Liver (tissue), 9 donors: ENCODE measurements around the gene EVI2A. TPM values are rescaled to one million over a fixed set of nuclear protein-coding genes. Genes with fewer than 3 reads are reported as not detected.

Experiments used
- DNase-seq: peaks from one replicate; pipeline ENCODE4 v3.0.0-alpha.2; 2017; ENCODE audit warnings: low spot score
- H3K27ac ChIP-seq, 2 donors: one replicate each; pipeline ENCODE4 v1.7.0; 2013; ENCODE audit warnings: inconsistent platforms in 2 of 2, low read length in 2 of 2, control low read depth in 1 of 2, low read depth in 1 of 2, mild to moderate bottlenecking in 1 of 2
- H3K27me3 ChIP-seq, 4 donors: one replicate each; pipeline versions ENCODE4 v1.6.1 to v1.7.0; 2013; ENCODE audit warnings: low read length in 3 of 4, inconsistent platforms in 1 of 4, mild to moderate bottlenecking in 1 of 4, moderate library complexity in 1 of 4; ENCODE audit not compliant: control insufficient read depth in 4 of 4, insufficient read depth in 4 of 4
- H3K36me3 ChIP-seq, 4 donors: one replicate each; pipeline versions ENCODE4 v1.6.1 to v1.7.0; 2013; ENCODE audit warnings: low read length in 3 of 4, mild to moderate bottlenecking in 3 of 4, low read depth in 1 of 4, moderate library complexity in 1 of 4; ENCODE audit not compliant: control insufficient read depth in 4 of 4, insufficient read depth in 3 of 4
- H3K4me1 ChIP-seq, 4 donors: one replicate each; pipeline versions ENCODE4 v1.6.1 to v1.7.0; 2013; ENCODE audit warnings: low read length in 3 of 4, mild to moderate bottlenecking in 3 of 4, moderate library complexity in 1 of 4; ENCODE audit not compliant: control insufficient read depth in 4 of 4, insufficient read depth in 4 of 4
- H3K4me3 ChIP-seq, 3 donors: one replicate each; pipeline versions ENCODE4 v1.6.1 to v1.7.0; 2013; ENCODE audit warnings: low read length in 3 of 3, control low read depth in 1 of 3, low read depth in 1 of 3, mild to moderate bottlenecking in 1 of 3
- H3K9ac ChIP-seq, 2 donors: one replicate each; pipeline ENCODE4 v1.7.0; 2013; ENCODE audit warnings: low read length in 2 of 2, mild to moderate bottlenecking in 2 of 2, moderate library complexity in 2 of 2, control low read depth in 1 of 2, low read depth in 1 of 2
- H3K9me3 ChIP-seq, 4 donors: one replicate each; pipeline versions ENCODE4 v1.6.1 to v1.7.0; 2013; ENCODE audit warnings: low read length in 3 of 4; ENCODE audit not compliant: control insufficient read depth in 4 of 4
- ATF3 ChIP-seq: IDR thresholded peaks from 2 replicates; pipeline ENCODE4 v1.6.1; 2016; ENCODE audit warnings: antibody characterized with exemption
- CTCF ChIP-seq: fragments of 150-350 bp; IDR thresholded peaks from 2 replicates; pipeline ENCODE4 v1.5.1; 2017; ENCODE audit warnings: improper control_type of control experiment, low read depth, low read length; ENCODE audit not compliant: missing input control
- EGR1 ChIP-seq, 2 donors: IDR thresholded peaks; 2 replicates each; pipeline ENCODE4 v1.6.1; 2016 to 2018; ENCODE audit warnings: antibody characterized with exemption in 2 of 2, low read depth in 2 of 2
- FOXA1 ChIP-seq: IDR thresholded peaks from 2 replicates; pipeline ENCODE4 v1.6.1; 2016; ENCODE audit warnings: antibody characterized with exemption
- FOXA2 ChIP-seq: IDR thresholded peaks from 2 replicates; pipeline ENCODE4 v1.6.1; 2016; ENCODE audit warnings: antibody characterized with exemption
- GABPA ChIP-seq, 2 donors: IDR thresholded peaks in 1 of 2; conservative IDR thresholded peaks in 1 of 2; 2 replicates each; pipeline ENCODE4 v1.6.1; 2016; ENCODE audit warnings: antibody characterized with exemption in 2 of 2, mild to moderate bottlenecking in 1 of 2, moderate library complexity in 1 of 2
- HNF4A ChIP-seq, 2 donors: conservative IDR thresholded peaks; 2 replicates each; pipeline ENCODE4 v1.6.1; 2016; ENCODE audit warnings: antibody characterized with exemption in 2 of 2, mild to moderate bottlenecking in 2 of 2
- HNF4G ChIP-seq: IDR thresholded peaks from 2 replicates; pipeline ENCODE4 v1.6.1; 2016; ENCODE audit warnings: antibody characterized with exemption
- JUND ChIP-seq, 2 donors: IDR thresholded peaks; 2 replicates each; pipeline ENCODE4 v1.6.1; 2016; ENCODE audit warnings: antibody characterized with exemption in 2 of 2
- MAX ChIP-seq: IDR thresholded peaks from 2 replicates; pipeline ENCODE4 v1.6.1; 2016; ENCODE audit warnings: antibody characterized with exemption
- REST ChIP-seq: IDR thresholded peaks from 2 replicates; pipeline ENCODE4 v1.6.1; 2016; ENCODE audit warnings: antibody characterized with exemption, mild to moderate bottlenecking
- SP1 ChIP-seq: IDR thresholded peaks from 2 replicates; pipeline ENCODE4 v1.6.1; 2018; ENCODE audit warnings: antibody characterized with exemption, mild to moderate bottlenecking
- YY1 ChIP-seq: IDR thresholded peaks from 2 replicates; pipeline ENCODE4 v1.6.1; 2016; ENCODE audit warnings: antibody characterized with exemption, mild to moderate bottlenecking
- ZBTB33 ChIP-seq: IDR thresholded peaks from 2 replicates; pipeline ENCODE4 v1.6.1; 2016; ENCODE audit warnings: antibody characterized with exemption
- WGBS: extraction: QIAGEN DNeasy Blood & Tissue Kit; methylation state at CpG from one replicate; pipeline ENCODE4 v1.1.7; 2013; 5-methylcytosine and 5-hydroxymethylcytosine counted together
- polyA plus RNA-seq, 2 donors: library from polyadenylated mRNA; stranded (reverse) in 1 of 2; unstranded in 1 of 2; fragments of 200-250 nt in 1 of 2; fragments of >200 nt in 1 of 2; fragmentation: Nextera tagmentation in 1 of 2; extraction: Ambion mirVana in 1 of 2; gene quantifications; one replicate each; pipeline versions ENCODE4 v1.2.1 to v1.2.3, GENCODE V29; 2013 to 2015
- total RNA-seq, 2 donors: library from RNA; depleted of rRNA; stranded (reverse); fragments of >200 nt; gene quantifications; one replicate each; pipeline ENCODE4 v1.2.3, GENCODE V29; 2014
- donor health status: healthy.
- donor health status: healthy.
- donor health status: healthy.
- donor health status: healthy.
- donor health status: healthy.

The EVI2A gene
- total and polyA plus RNA-seq, 4 donors: 1.1 to 2.8 (median 2.0) TPM

- no peak overlapping the region for H3K4me3 ChIP-seq
- TF ChIP-seq HNF4G (no peak), GABPA (IDR thresholded peaks at IDR 0.05 in 1 of 2, conservative IDR thresholded peaks at IDR 0.05 in 1 of 2) (no peak), FOXA2 (no peak), ZBTB33 (no peak), SP1 (no peak), JUND (IDR thresholded peaks at IDR 0.05) (no peak), MAX (no peak), FOXA1 (no peak), HNF4A (conservative IDR thresholded peaks at IDR 0.05) (no peak), REST (no peak)
- H3K27me3 ChIP-seq: no peaks in the 10 kb centered on the region
- no peaks in the 10 kb centered on the region for H3K4me1 ChIP-seq
- no peak overlapping the region for H3K9ac ChIP-seq
- DNase-seq: no peak
- H3K27ac ChIP-seq: no peak overlapping the region
- 96% methylated on average over 2 of the region's 2 CpGs for WGBS
- H3K36me3 ChIP-seq: peaks cover 0 to 10% (median 7%) of the 10 kb centered on the region in 4 donors
- H3K9me3 ChIP-seq: no peaks in the 10 kb centered on the region
Observed at GRCh38 chr17:31281061-31281460, 40.4 kb downstream of the EVI2A start.

GRCh38 chr17:31279401-31279800, 42.0 kb downstream of the EVI2A start:
- Histone ChIP-seq H3K36me3 (peaks cover 0 to 10% (median 7%) of the 10 kb centered on the region in 4 donors), H3K9me3 (no peaks in the 10 kb centered on the region), H3K9ac (no peak overlapping the region), H3K27ac (no peak overlapping the region), H3K4me1 (peaks cover 0 to 2% (median 0%) of the 10 kb centered on the region in 4 donors), H3K4me3 (no peak overlapping the region), H3K27me3 (no peaks in the 10 kb centered on the region)
- WGBS: 96% methylated on average over 2 of the region's 2 CpGs
- TF ChIP-seq YY1: no peak
- TF ChIP-seq EGR1 (IDR thresholded peaks at IDR 0.05; ENCODE audit: low read depth in 2 of 2): no peak
- TF ChIP-seq CTCF: no peak
- TF ChIP-seq FOXA1: no peak
- no peak for TF ChIP-seq ATF3
- no peak for TF ChIP-seq MAX
- DNase-seq: no peak
